Measurements from ENCODE around the gene PLK5.

DNA sequence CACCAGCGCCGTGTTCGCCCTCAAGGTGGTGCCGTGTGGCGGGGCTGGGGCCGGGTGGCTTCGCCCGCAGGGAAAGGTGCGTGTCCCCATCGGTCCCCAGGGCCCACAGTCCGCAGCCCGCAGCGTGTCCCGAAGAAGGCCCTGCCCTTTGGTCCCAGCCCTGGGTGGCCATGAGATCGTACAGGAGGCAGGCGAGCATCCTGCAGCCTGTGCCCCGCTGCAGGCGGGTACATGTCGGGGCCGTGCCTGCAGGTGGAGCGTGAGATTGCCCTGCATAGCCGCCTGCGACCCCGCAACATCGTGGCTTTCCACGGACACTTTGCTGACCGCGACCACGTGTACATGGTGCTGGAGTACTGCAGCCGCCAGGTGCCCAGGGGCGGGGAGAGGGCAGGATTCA, 1.5 kb downstream of the PLK5 start:
- TF ChIP-seq, protein P1, sequence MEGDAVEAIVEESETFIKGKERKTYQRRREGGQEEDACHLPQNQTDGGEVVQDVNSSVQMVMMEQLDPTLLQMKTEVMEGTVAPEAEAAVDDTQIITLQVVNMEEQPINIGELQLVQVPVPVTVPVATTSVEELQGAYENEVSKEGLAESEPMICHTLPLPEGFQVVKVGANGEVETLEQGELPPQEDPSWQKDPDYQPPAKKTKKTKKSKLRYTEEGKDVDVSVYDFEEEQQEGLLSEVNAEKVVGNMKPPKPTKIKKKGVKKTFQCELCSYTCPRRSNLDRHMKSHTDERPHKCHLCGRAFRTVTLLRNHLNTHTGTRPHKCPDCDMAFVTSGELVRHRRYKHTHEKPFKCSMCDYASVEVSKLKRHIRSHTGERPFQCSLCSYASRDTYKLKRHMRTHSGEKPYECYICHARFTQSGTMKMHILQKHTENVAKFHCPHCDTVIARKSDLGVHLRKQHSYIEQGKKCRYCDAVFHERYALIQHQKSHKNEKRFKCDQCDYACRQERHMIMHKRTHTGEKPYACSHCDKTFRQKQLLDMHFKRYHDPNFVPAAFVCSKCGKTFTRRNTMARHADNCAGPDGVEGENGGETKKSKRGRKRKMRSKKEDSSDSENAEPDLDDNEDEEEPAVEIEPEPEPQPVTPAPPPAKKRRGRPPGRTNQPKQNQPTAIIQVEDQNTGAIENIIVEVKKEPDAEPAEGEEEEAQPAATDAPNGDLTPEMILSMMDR (IDR thresholded peaks at IDR 0.05), result no peak
- TF ChIP-seq POLR2A (IDR thresholded peaks at IDR 0.05), result no peak
